HS-27A (cell line): ENCODE measurements around the gene SALL2.
"Not testable (repeated sequence)": the region's sequence is repeated elsewhere in the genome, so short reads cannot be mapped to it uniquely, and the experiment has no call there.

Experiments
- DNase-seq: peaks from one replicate; pipeline ENCODE4 v3.0.0-alpha.2; 2012; ENCODE audit warnings: low read depth, missing footprints

Gene SALL2

DNA sequence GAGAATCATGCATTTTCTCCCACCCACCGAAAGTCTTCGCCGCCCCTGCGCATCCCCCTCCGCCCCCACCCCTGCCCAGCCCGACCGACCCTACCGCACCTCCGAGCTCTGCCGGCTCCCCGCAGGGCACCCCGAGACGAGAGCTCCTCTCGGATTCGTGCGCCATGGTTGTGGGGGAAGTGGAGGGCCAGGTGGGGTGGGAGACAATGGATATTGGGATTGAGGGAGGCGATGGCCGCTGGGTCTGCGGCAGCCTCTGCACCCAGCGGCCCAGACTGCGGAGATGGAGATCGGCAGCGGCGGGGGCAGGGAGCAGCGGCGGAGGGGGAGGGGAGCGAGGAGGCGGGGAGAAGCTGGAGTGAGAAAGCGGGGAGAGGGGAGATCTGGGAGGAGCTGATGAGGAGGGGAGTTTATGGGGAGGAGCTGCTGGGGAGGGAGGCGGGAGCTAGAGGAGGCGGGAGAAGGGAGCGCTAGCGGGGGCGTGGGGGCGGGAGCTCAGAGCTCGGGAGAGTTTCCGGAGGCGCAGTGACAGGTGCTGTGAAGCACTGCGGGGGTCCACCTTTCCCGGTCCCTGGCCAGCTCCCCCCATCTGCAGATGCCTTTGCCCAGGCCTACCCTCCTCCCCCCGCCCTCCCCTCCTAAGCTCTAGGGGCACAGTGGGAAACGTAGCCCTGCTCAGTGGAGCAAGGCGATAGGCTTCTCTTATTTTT is at the start of gene SALL2:
Gene SALL2 (minus strand): TSS at position 385 of the 710 bp plus-strand sequence. CDS start 219 bp downstream, at position 166.
- no peak for DNase-seq

- DNase-seq, result no peak
Measured at GRCh38 chr14:21575661-21576060, 49.5 kb upstream of the SALL2 start.

- DNase-seq, result no peak
Measured at GRCh38 chr14:21572604-21573003, 46.5 kb upstream of the SALL2 start.

GRCh38 chr14:21558703-21559170 is 32.6 kb upstream of the SALL2 start:
- DNase-seq, result no peak

DNA sequence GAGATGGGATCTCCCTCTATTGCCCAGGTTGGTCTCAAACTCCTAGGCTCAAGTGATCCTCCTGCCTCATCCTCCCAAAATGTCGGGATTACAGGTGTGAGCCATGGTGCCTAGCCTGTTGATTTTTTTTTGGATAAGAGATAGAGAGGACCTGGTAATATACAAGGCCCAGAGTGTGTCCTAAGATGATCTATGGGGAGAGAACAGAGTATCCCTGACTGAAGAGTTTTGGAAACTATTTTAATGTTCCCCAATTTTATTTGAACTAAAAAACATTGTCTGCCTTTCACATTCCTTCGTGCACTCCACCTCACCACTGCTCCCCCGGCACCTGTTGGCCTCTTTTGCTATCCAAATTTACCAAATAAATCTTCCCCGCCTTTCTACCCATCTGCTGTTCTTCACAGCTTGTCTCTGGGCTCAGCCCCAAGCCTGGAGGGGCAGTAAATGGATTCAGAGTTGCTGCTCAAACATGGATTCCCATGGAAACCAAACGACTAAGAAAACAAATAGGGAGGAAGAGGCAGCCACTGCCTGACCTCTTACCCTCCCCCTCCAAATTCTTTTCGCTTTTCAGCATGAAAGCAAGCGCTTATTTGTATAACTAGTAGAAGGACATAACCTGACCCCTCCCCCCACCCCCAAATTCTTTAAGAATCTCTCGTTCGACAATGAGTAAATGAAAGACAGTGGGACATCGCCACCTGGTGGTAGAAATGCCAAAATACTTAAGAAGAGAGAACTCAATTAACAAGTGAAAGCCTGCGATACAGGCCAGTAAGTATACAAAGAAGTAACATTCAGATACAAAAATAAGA is 31.1 kb upstream of the SALL2 start:
- DNase-seq, result peak; percentile 85

DNA sequence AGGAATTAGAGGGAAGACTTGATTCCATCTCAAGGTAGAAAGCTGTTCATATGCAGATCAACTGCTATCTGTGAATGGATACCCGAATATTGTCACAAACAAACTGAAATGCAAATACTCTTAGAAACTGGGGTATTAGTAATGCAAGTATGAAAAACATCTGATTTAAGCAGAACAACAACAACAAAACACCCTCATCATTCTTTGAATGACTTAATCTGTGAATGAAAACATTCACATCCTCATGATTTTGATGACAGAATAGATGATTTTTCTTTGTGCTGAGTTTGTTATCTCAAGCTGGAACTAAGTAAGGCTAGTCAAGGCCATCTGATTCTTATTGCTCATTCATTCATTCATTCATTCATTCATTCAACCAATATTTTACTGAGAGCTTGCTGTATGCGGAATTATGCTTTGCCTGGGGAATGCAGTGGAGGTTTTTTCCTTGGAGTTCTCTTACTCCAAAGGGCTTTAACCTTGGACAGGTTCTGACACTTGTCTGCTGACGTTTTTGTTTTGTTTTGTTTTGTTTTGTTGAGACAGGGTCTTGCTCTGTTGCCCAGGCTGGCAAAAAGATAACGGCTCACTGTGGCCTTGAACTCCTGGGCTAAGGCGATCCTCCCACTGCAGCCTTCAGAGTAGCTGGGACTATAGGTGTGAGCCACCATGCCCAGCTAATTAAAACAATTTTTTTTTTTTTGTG is 30.4 kb upstream of the SALL2 start:
- DNase-seq, result no peak

- DNase-seq, result no peak
Measured at GRCh38 chr14:21553266-21553665, 27.1 kb upstream of the SALL2 start.

GRCh38 chr14:21544588-21544987 is 18.4 kb upstream of the SALL2 start:
- not testable (repeated sequence) for DNase-seq

DNA sequence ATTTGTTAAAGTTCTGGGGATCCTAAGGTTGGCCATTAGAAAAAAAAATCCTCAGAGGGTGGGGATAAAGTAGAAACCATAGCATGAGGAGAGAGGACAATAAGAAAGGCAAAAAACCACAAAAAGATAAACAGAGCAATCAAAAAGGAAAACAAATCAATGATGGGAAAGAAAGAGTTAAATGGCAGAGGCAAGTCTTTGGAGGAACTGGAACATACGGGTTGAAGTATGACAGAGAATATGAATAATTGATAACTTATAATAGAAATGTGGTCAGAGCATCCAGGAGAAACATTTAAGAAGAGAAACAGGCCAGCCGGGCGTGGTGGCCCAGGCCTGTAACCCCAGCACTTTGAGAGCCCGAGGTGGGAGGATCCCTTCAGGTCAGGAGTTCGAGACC is 17.8 kb upstream of the SALL2 start:
- DNase-seq, result no peak

DNA sequence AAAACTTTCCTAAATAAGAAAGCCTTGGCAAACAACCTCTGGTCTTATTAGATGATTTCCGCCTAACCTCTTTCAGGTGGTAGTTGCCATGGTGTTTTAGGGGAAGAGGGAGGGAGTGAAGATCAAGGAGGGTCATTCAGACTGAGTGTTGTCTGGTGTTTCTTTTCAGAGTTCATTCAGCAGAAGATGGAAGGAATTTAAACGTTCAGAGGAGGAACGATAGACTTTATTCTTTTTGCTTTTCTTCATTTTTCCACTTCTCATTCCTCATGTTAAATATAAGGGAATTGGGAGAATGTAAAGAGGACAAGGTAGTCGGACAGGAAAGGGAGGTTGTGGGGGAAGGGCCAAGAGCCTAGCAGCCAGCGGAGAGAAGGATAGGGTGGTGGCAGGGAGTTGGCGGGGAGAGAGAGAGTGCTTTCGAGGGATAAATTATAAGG is 17.4 kb upstream of the SALL2 start:
- no peak for DNase-seq

DNA sequence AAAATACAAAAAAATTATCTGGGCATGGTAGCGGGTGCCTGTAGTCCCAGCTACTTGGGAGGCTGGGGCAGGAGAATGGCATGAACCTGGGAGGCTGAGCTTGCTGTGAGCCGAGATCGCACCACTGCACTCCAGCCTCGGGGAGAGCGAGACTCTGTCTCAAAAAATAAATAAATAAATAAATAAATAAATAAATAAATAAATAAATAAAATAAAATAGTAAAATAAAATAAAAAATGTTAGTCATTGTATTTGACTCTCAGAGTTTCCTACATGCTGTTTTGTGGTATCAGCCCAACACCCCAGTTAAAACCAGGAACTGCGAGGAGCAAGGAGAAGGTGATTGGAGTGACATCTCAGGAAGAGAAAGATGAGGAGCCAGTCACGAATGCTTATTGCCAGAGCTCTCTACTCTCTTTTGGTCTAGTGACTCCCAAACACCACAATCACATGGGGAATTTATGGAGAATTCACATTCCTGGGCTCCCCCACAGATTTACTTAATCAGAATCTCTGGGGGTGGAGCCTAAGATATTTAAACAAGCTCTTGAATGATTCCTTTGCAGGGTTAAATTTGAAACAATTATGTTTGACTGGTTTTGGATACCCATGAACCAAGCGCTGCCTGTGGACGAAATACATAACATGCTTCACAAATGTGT is 15.4 kb upstream of the SALL2 start:
- no peak for DNase-seq

DNA sequence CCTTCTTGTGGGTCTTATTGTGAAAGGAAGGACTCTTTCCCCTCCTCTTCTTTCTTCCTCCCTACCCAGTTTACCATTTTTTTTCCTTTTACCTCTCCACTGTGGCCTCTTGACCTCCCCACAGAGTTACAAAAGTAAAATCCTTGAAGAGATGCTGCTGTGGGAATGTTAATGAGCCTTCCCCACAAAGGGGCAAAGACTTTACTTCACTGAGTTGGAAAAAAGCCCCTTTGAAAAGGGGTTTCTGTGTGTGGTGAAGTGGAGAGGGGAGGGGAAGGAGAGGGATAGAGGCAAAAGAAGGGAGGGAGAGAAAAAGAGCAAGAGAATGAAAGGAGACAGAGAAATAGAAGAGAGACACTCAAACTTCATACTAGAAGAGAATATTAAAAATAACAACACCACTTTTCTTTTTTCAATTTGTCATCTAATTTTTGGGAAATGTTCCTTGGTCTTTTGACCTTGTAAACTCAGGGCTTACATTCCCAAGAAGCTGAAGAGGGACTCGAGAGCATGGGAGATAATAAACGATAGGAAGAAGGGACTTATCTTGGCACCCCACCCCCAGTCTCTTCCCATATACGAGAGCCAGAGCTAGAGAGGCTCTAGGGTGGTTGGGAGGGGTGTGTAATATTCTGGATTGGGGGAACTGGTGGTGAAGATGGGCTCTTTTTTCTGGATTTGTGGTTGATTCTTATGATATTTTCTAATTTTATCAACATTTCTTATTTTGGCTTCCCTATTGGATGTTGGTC is 13.2 kb upstream of the SALL2 start:
- DNase-seq, result no peak

DNA sequence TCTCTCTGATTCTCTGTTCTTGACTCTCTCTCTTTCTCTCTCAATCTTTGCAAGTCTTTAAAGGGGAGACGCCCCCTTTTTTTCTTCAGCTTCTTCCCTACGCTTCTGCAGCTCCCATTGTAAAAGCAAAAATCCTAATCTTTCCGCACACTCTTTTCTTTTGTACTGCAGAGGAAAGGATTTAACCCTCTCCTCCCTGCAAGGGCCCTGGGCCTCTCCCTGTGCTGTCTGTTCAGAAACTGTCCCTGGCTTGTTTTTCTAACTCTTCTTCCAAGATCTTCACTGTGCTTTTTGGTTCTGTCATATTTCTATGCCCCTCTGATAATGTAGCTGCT is 10.9 kb upstream of the SALL2 start:
- DNase-seq, result no peak

DNA sequence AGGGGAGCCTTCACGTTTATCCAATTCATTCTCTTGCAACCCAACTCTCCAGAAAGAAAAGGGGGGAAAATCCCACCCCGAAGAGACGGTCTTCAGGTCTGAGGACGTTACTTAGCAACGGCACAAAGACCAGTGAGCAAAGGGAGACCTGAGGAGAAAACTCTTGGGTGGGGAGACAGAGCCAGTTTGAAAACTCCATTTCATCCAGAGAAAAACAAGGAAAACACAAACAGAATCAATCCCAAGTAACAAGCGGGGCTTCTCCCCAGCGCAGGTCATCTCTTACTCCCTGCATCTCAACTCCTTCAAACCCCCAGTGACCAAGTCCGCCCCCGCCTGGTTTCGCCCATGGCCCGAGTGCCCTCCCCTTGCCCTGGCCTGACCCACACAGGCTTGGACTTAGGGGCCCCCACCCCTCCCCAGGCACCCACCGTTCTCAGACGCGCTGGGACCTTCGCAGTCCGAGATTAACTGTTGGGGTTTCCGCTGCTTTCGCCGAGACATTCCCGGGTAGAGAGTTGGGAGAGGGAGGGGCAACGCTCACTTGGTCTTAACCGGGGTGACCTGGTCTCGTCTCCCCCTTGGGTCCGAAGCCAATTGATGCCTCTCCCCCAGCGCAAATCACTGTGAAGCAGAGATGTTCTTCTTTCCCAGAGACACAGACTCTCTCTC is 10.4 kb upstream of the SALL2 start:
- DNase-seq, result no peak

- DNase-seq, result no peak
Measured at GRCh38 chr14:21535545-21536417, 9.6 kb upstream of the SALL2 start.

DNA sequence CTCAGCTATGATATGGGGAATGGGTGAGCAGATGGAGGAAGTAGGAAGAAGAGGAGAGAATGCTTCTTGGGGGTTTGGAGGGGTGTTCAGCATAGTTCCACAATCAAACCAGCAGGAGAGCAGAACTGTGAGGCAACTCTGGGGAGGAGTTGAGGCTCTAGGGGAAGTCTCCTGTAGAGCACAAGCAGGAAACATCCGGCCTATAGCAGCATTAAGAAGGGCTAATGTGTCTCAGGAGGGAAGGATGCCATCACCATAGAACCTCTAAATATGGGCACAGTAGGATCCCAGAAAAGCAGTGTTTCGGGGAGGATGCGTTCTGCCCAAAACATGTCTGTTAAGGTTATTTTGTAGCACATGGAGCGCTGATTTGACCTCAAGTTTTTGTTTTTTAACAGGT is 8.4 kb upstream of the SALL2 start:
- DNase-seq, result no peak

DNA sequence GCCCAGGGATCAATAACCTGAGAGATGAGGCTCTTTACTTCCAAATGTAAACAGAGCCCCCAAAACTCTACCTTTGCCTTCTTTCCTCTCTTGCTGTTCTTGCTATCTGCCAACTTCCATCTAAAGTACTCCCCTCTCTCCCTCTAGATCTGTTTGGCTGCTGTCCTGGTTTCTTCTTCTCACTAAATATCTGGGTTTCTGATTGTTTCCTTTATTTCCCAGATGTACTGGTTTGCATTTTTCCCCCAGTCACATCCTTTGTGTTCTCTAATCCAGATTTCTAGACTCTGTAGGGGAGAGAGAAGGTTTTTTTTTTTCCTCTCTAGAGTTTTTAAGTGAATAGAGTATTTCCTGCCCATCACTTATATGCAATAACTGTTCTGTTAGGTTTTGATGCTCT is 7.1 kb upstream of the SALL2 start:
- DNase-seq, result no peak

GRCh38 chr14:21529515-21529914 is 3.4 kb upstream of the SALL2 start:
- no peak for DNase-seq

- DNase-seq, result no peak
Measured at GRCh38 chr14:21528381-21529348, 2.5 kb upstream of the SALL2 start.
